GM18505 (cell line): Measurements from ENCODE around the gene MIPOL1.
"Not testable (repeated sequence)": the region's sequence is repeated elsewhere in the genome, so short reads cannot be mapped to it uniquely, and the experiment has no call there.

Experiments
- ATAC-seq: cut with Tn5 transposase; IDR thresholded peaks from one replicate; pipeline ENCODE4 v1.9.1; 2021; ENCODE audit not compliant: unreplicated experiment
- POLR2A ChIP-seq: IDR thresholded peaks from 4 replicates; pipeline ENCODE4 v1.6.1; 2011; ENCODE audit warnings: borderline replicate concordance; ENCODE audit not compliant: insufficient read depth, insufficient read length; ENCODE audit errors: extremely low read depth

MIPOL1 gene, protein sequence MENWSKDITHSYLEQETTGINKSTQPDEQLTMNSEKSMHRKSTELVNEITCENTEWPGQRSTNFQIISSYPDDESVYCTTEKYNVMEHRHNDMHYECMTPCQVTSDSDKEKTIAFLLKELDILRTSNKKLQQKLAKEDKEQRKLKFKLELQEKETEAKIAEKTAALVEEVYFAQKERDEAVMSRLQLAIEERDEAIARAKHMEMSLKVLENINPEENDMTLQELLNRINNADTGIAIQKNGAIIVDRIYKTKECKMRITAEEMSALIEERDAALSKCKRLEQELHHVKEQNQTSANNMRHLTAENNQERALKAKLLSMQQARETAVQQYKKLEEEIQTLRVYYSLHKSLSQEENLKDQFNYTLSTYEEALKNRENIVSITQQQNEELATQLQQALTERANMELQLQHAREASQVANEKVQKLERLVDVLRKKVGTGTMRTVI

DNA sequence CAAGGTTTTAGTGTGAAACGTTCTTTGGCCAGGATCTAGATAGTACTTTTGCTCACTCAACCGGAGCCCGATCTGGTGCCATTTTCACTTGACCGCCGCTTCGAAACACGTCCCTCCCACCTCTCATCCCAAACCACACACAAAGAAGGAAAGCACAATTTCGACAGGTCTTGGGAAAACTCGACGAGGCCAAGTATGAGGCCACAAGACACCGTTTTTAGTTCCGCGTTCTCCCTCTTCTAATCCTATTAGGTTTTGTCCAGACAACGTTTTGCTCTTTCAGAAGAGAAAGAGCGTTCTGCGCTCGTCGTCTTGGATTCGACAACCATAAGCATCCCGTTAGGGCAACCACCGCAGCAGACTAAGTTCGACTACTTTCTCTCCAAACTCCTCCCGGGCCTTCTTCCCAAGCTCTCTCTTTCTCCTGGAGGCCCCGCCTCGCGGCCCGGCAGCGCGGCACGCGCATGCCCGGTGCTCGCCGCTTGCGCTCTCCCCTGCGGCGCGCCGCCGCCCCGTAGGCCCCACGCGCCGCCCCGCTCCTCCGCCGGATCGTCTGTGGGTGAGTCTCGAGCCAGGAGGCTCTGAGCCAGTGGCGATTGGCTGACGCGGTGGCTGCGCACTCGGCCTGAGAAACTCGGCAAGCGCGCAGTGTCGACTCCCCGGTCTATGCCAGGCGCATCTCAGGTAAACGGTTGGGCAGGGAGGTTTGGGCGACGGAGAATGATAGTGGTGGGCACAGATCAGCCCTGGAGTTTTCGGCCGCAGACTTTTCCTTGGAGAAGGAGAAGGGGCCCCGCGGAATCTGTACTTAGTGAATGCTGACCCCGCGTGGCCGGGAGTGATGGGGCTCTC lies at the start of gene MIPOL1:
Gene MIPOL1 (plus strand): TSS at position 517 of the 852 bp plus-strand sequence. CDS start 49,952 bp downstream, outside the sequence.
- TF ChIP-seq POLR2A = no peak
- peak; percentile 62 for ATAC-seq

DNA sequence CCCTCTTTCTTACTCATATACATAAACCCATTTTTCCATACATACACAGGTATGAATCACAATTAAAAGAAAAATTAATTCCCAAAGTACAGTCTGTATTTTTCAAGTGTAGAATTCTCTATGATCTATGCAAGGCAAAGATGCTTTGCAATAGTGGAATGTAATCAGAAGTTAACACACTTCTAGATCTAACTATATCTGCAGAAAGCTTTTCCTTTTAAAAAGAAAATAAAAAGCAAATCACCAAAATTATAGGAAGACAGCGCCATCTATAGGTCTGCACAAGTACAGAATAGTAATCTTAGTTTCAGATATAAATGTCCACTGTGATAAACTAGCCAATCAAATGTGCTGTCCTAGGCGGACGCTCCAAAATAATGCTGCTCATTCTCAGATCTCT lies 47.3 kb upstream of the MIPOL1 start:
- TF ChIP-seq POLR2A = no peak
- ATAC-seq = no peak

DNA sequence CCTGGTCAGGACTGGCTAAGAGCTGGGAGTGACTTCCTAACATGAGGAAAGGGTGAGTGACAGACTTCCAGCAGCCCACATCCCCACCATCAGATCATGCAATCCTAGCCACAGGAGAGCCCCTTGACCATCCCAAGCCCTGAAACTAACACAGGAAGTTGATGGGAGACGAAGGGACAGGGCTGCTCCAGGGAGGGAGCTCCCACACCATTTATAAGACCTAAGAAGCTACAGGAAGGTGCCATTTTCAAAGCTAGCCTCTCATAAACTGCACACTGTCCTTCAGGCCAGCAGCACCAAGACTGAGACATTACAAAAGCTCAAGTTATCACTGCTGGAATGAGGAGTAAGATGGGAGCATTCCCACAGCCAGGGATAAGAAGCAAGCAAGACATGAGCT lies 44.7 kb upstream of the MIPOL1 start:
- ATAC-seq = no peak
- TF ChIP-seq POLR2A = no peak

DNA sequence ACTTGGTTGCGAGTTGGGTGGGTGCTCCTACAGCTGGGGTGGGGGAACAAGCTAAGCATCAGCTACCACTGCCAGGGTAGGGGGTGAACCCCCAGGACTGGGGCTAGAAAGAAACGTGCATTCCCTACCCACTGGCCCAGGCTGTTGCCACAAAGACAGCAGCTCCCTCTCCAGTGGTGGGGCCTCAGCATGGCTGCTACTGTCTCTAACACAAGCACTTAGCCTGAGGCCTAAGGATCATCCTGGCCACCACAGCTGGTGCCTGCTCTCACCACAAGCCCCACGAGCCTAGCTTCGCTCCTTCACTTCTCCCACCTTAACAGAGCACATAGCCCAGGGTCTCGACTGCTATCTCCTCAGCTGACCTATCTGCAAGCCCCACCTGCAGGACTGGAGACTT lies 44.3 kb upstream of the MIPOL1 start:
- TF ChIP-seq POLR2A = no peak
- ATAC-seq = no peak

DNA sequence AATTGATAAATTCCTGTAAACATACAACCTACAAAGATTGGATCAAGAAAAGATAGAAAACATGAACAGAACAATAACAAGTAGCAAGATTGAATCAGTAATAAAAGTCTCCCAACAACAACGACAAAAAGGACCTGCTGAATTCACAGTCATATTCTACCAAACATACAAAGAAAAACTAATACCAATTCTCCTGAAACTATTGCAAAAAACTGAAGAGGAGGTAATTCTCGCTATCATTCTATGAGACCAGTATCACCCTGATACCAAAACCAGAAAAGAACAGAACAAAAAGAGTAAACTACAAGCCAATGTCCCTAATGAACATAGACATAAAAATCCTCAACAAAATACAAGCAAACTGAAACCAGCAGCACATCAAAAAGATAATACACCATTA lies 39.8 kb upstream of the MIPOL1 start:
- no peak for TF ChIP-seq POLR2A
- ATAC-seq = no peak

DNA sequence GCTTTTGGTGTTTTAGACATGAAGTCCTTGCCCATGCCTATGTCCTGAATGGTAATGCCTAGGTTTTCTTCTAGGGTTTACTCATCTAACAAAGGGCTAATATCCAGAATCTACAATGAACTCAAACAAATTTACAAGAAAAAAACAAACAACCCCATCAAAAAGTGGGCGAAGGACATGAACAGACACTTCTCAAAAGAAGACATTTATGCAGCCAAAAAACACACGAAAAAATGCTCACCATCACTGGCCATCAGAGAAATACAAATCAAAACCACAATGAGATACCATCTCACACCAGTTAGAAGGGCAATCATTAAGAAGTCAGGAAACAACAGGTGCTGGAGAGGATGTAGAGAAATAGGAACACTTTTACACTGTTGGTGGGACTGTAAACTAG lies 35.4 kb upstream of the MIPOL1 start:
- not testable (repeated sequence) for ATAC-seq

DNA sequence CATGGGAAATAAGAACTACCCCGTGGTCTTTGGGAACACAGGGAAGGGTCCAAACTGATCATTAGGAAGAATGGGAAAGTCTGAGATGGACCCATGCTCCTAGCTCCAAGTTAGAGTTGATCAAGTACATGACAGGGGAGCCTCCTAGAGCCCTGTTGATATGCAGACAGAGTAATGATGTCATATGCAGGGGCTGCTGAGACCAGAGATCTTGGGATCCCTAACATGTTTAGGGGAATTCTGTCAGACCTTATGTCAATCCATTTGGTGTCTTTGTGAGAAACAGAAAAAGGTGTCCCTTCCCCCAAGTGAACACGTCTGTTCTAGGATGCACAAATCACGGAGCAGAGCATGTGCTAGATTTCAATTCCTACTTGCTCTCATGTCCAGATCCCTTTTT lies 31.9 kb upstream of the MIPOL1 start:
- no peak for ATAC-seq
- TF ChIP-seq POLR2A = no peak

DNA sequence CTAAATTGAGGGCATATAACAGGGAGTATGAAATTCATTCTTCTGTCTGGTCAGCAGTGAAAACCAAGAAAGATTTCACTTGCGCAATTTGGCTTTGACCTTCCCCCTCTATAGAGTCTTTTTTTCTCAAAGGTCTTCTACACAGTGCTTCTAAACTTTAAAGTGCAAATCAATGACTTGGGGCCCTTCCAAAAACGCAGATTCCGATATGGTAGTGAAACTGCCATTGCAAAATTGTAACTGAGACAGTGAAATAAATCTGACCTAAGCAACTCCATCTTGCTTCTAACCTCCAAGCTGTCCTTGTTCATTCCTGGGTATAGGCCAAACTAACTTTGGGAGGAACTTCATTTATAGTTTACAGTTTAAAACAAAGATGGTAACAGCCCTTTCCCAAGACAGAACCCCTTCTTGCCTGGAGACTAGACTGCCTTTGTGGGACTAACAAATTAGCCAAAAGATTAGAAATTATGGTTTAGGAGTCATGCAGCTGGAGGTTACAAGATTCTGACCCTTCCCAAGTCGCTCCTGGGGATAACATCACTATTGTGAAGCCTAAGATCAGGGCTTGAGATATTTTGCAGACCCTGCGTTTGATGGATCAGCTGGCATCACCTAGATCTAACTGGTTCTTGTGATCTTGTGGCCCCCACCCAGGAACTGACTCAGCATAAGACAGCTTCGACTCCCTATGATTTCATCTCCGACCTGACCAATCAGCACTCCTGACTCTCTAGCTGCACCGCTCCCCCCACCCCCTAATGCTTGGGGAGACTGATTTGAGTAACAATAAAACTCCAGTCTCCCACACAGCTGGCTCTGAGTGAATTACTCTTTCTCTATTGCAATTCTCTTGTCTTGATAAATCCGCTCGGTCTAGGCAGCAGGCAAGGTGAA lies 30.3 kb upstream of the MIPOL1 start:
- no peak for TF ChIP-seq POLR2A
- no peak for ATAC-seq

DNA sequence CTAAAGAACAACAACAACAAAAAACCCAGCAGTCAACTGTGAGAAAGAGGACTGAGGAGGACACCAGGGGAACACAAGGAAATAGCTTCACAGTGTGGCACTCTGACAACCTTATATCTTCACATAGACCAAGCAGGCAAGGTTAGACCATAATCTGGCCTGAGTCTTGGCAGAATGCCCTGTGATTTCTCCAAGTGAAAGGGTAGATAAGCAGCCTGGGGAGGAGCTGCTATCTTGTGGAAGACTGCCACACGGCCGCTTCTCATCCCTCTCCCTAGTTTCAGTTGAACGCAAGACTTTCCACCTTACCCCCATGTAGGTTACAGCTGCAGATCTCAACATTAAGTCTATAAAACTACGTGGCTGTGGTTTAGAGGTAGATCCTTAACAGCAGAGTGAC lies 29.0 kb upstream of the MIPOL1 start:
- no peak for ATAC-seq

DNA sequence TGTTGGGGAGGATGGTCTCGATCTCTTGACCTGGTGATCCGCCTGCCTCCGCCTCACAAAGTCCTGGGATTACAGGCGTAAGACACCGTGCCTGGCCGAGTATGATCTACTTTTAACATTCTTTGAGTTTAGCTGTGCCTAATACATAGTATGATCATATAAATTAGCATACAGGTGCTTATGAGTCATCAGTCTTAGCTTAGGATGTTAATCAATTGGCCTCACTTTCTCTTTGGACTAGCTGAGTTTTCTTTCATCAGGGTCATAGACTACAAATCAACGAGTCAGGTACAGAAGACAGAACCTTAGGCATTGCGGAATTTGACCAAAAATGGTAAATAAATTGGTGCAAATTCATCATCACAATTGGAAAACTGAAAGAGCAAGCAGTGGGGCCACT lies 27.5 kb upstream of the MIPOL1 start:
- ATAC-seq = no peak

More for the DNA sequence above, 29.0 kb upstream of the MIPOL1 start:
- no peak for TF ChIP-seq POLR2A

DNA sequence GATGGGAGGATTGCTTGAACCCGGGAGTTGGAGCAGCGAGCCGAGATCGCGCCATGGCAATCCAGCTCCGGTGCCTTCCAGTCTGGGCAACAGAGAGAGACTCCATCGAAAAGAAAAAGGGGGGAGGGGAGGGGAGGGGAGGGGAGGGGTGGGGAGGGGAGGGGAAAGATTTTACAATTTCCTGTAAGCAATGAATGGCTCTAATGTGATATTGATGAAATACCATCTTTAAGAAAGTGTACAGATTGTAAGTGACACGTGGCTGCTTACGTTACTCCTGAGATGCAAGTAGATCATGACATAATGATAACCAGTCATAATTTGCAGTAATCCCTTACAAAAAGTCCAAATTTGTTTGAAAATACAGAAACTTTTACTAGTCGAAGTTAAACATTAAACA lies 26.7 kb upstream of the MIPOL1 start:
- no peak for ATAC-seq

More for the DNA sequence above, 27.5 kb upstream of the MIPOL1 start:
- no peak for TF ChIP-seq POLR2A

DNA sequence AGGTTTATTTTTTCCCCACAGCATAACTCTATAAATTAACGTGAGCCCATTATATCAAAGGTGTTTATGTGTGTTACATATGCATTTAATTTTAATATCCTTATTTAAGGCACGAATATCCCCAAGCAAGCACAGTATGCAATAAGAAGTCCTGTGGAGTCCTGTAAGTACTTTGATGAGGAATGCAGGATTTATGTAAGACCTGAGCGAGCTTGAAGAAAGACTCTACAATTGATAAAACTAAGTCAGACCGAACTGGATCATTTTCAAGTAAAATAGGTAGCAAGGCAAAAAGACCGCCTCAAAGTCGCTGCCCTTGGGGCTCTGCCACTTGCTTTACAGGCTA lies 26.1 kb upstream of the MIPOL1 start:
- no peak for ATAC-seq
- no peak for TF ChIP-seq POLR2A

More for the DNA sequence above, 26.7 kb upstream of the MIPOL1 start:
- no peak for TF ChIP-seq POLR2A
